Liver (tissue), 9 donors: ENCODE measurements around the gene TCERG1L. TPM values are rescaled to one million over a fixed set of nuclear protein-coding genes. Genes with fewer than 3 reads are reported as not detected.

Experiments
- DNase-seq: peaks from one replicate; pipeline ENCODE4 v3.0.0-alpha.2; 2017; ENCODE audit warnings: low spot score
- H3K27ac ChIP-seq, 2 donors: one replicate each; pipeline ENCODE4 v1.7.0; 2013; ENCODE audit warnings: inconsistent platforms in 2 of 2, low read length in 2 of 2, control low read depth in 1 of 2, low read depth in 1 of 2, mild to moderate bottlenecking in 1 of 2
- H3K27me3 ChIP-seq, 4 donors: one replicate each; pipeline versions ENCODE4 v1.6.1 to v1.7.0; 2013; ENCODE audit warnings: low read length in 3 of 4, inconsistent platforms in 1 of 4, mild to moderate bottlenecking in 1 of 4, moderate library complexity in 1 of 4; ENCODE audit not compliant: control insufficient read depth in 4 of 4, insufficient read depth in 4 of 4
- H3K36me3 ChIP-seq, 4 donors: one replicate each; pipeline versions ENCODE4 v1.6.1 to v1.7.0; 2013; ENCODE audit warnings: low read length in 3 of 4, mild to moderate bottlenecking in 3 of 4, low read depth in 1 of 4, moderate library complexity in 1 of 4; ENCODE audit not compliant: control insufficient read depth in 4 of 4, insufficient read depth in 3 of 4
- H3K4me1 ChIP-seq, 4 donors: one replicate each; pipeline versions ENCODE4 v1.6.1 to v1.7.0; 2013; ENCODE audit warnings: low read length in 3 of 4, mild to moderate bottlenecking in 3 of 4, moderate library complexity in 1 of 4; ENCODE audit not compliant: control insufficient read depth in 4 of 4, insufficient read depth in 4 of 4
- H3K4me3 ChIP-seq, 3 donors: one replicate each; pipeline versions ENCODE4 v1.6.1 to v1.7.0; 2013; ENCODE audit warnings: low read length in 3 of 3, control low read depth in 1 of 3, low read depth in 1 of 3, mild to moderate bottlenecking in 1 of 3
- H3K9ac ChIP-seq, 2 donors: one replicate each; pipeline ENCODE4 v1.7.0; 2013; ENCODE audit warnings: low read length in 2 of 2, mild to moderate bottlenecking in 2 of 2, moderate library complexity in 2 of 2, control low read depth in 1 of 2, low read depth in 1 of 2
- H3K9me3 ChIP-seq, 4 donors: one replicate each; pipeline versions ENCODE4 v1.6.1 to v1.7.0; 2013; ENCODE audit warnings: low read length in 3 of 4; ENCODE audit not compliant: control insufficient read depth in 4 of 4
- ATF3 ChIP-seq: IDR thresholded peaks from 2 replicates; pipeline ENCODE4 v1.6.1; 2016; ENCODE audit warnings: antibody characterized with exemption
- CTCF ChIP-seq: fragments of 150-350 bp; IDR thresholded peaks from 2 replicates; pipeline ENCODE4 v1.5.1; 2017; ENCODE audit warnings: improper control_type of control experiment, low read depth, low read length; ENCODE audit not compliant: missing input control
- EGR1 ChIP-seq, 2 donors: IDR thresholded peaks; 2 replicates each; pipeline ENCODE4 v1.6.1; 2016 to 2018; ENCODE audit warnings: antibody characterized with exemption in 2 of 2, low read depth in 2 of 2
- FOXA1 ChIP-seq: IDR thresholded peaks from 2 replicates; pipeline ENCODE4 v1.6.1; 2016; ENCODE audit warnings: antibody characterized with exemption
- FOXA2 ChIP-seq: IDR thresholded peaks from 2 replicates; pipeline ENCODE4 v1.6.1; 2016; ENCODE audit warnings: antibody characterized with exemption
- GABPA ChIP-seq, 2 donors: IDR thresholded peaks in 1 of 2; conservative IDR thresholded peaks in 1 of 2; 2 replicates each; pipeline ENCODE4 v1.6.1; 2016; ENCODE audit warnings: antibody characterized with exemption in 2 of 2, mild to moderate bottlenecking in 1 of 2, moderate library complexity in 1 of 2
- HNF4A ChIP-seq, 2 donors: conservative IDR thresholded peaks; 2 replicates each; pipeline ENCODE4 v1.6.1; 2016; ENCODE audit warnings: antibody characterized with exemption in 2 of 2, mild to moderate bottlenecking in 2 of 2
- HNF4G ChIP-seq: IDR thresholded peaks from 2 replicates; pipeline ENCODE4 v1.6.1; 2016; ENCODE audit warnings: antibody characterized with exemption
- JUND ChIP-seq, 2 donors: IDR thresholded peaks; 2 replicates each; pipeline ENCODE4 v1.6.1; 2016; ENCODE audit warnings: antibody characterized with exemption in 2 of 2
- MAX ChIP-seq: IDR thresholded peaks from 2 replicates; pipeline ENCODE4 v1.6.1; 2016; ENCODE audit warnings: antibody characterized with exemption
- NR2F2 ChIP-seq: IDR thresholded peaks from 2 replicates; pipeline ENCODE4 v1.6.1; 2016; ENCODE audit warnings: antibody characterized with exemption
- RAD21 ChIP-seq, 2 donors: IDR thresholded peaks; 2 replicates each; pipeline ENCODE4 v1.6.1; 2016; ENCODE audit warnings: antibody characterized with exemption in 2 of 2, mild to moderate bottlenecking in 2 of 2
- REST ChIP-seq: IDR thresholded peaks from 2 replicates; pipeline ENCODE4 v1.6.1; 2016; ENCODE audit warnings: antibody characterized with exemption, mild to moderate bottlenecking
- RXRA ChIP-seq, 2 donors: IDR thresholded peaks; 2 replicates each; pipeline ENCODE4 v1.6.1; 2017 to 2018; ENCODE audit warnings: antibody characterized with exemption in 2 of 2, mild to moderate bottlenecking in 1 of 2
- SP1 ChIP-seq: IDR thresholded peaks from 2 replicates; pipeline ENCODE4 v1.6.1; 2018; ENCODE audit warnings: antibody characterized with exemption, mild to moderate bottlenecking
- TAF1 ChIP-seq: conservative IDR thresholded peaks from 2 replicates; pipeline ENCODE4 v1.6.1; 2016; ENCODE audit warnings: antibody characterized with exemption, mild to moderate bottlenecking
- YY1 ChIP-seq: IDR thresholded peaks from 2 replicates; pipeline ENCODE4 v1.6.1; 2016; ENCODE audit warnings: antibody characterized with exemption, mild to moderate bottlenecking
- ZBTB33 ChIP-seq: IDR thresholded peaks from 2 replicates; pipeline ENCODE4 v1.6.1; 2016; ENCODE audit warnings: antibody characterized with exemption
- WGBS: extraction: QIAGEN DNeasy Blood & Tissue Kit; methylation state at CpG from one replicate; pipeline ENCODE4 v1.1.7; 2013; 5-methylcytosine and 5-hydroxymethylcytosine counted together
- polyA plus RNA-seq, 2 donors: library from polyadenylated mRNA; stranded (reverse) in 1 of 2; unstranded in 1 of 2; fragments of 200-250 nt in 1 of 2; fragments of >200 nt in 1 of 2; fragmentation: Nextera tagmentation in 1 of 2; extraction: Ambion mirVana in 1 of 2; gene quantifications; one replicate each; pipeline versions ENCODE4 v1.2.1 to v1.2.3, GENCODE V29; 2013 to 2015
- total RNA-seq, 2 donors: library from RNA; depleted of rRNA; stranded (reverse); fragments of >200 nt; gene quantifications; one replicate each; pipeline ENCODE4 v1.2.3, GENCODE V29; 2014
- donor health status: healthy.
- donor health status: healthy.
- donor health status: healthy.
- donor health status: healthy.
- donor health status: healthy.

TCERG1L gene
- total and polyA plus RNA-seq, 4 donors = not detected

GRCh38 chr10:131071721-131072120, 239.8 kb downstream of the TCERG1L start:
- Histone ChIP-seq H3K9me3 (no peaks in the 10 kb centered on the region), H3K4me3 (no peak overlapping the region), H3K27me3 (no peaks in the 10 kb centered on the region), H3K9ac (no peak overlapping the region), H3K27ac (no peak overlapping the region), H3K4me1 (no peaks in the 10 kb centered on the region), H3K36me3 (no peaks in the 10 kb centered on the region)
- DNase-seq = no peak
- TF ChIP-seq RXRA (IDR thresholded peaks at IDR 0.05) = no peak
- TF ChIP-seq NR2F2 = no peak
- no peak for TF ChIP-seq JUND (IDR thresholded peaks at IDR 0.05)
- no peak for TF ChIP-seq ATF3
- no peak for TF ChIP-seq SP1
- TF ChIP-seq FOXA2 = no peak
- TF ChIP-seq YY1 = no peak
- TF ChIP-seq CTCF = no peak
- TF ChIP-seq RAD21 (IDR thresholded peaks at IDR 0.05) = no peak
- no peak for TF ChIP-seq HNF4G
- TF ChIP-seq TAF1 = no peak
- TF ChIP-seq ZBTB33 = no peak
- TF ChIP-seq FOXA1 = no peak
- TF ChIP-seq EGR1 (IDR thresholded peaks at IDR 0.05; ENCODE audit: low read depth in 2 of 2) = no peak
- TF ChIP-seq HNF4A (conservative IDR thresholded peaks at IDR 0.05) = no peak
- no peak for TF ChIP-seq GABPA (IDR thresholded peaks at IDR 0.05 in 1 of 2, conservative IDR thresholded peaks at IDR 0.05 in 1 of 2)
- TF ChIP-seq REST = no peak
- no peak for TF ChIP-seq MAX
- WGBS = 93% methylated on average over 7 of the region's 7 CpGs

GRCh38 chr10:131070856-131071255, 240.7 kb downstream of the TCERG1L start:
- Histone ChIP-seq H3K9ac (no peak overlapping the region), H3K4me3 (no peak overlapping the region), H3K9me3 (no peaks in the 10 kb centered on the region), H3K36me3 (no peaks in the 10 kb centered on the region), H3K27me3 (no peaks in the 10 kb centered on the region), H3K27ac (no peak overlapping the region), H3K4me1 (no peaks in the 10 kb centered on the region)
- DNase-seq = no peak
- no peak for TF ChIP-seq FOXA1
- TF ChIP-seq NR2F2 = no peak
- no peak for TF ChIP-seq HNF4G
- TF ChIP-seq HNF4A (conservative IDR thresholded peaks at IDR 0.05) = no peak
- TF ChIP-seq MAX = no peak
- TF ChIP-seq EGR1 (IDR thresholded peaks at IDR 0.05; ENCODE audit: low read depth in 2 of 2) = no peak
- WGBS = 85% methylated on average over 7 of the region's 7 CpGs
